Neural cell (in vitro differentiated cells): ENCODE measurements around the gene GDA. TPM values are rescaled to one million over a fixed set of nuclear protein-coding genes. Genes with fewer than 3 reads are reported as not detected.

Source experiments
- H2AFZ ChIP-seq: fragments of 200-600, 300-800 bp; sonication (generic), shearing (Covaris generic); 2 replicates; pipeline ENCODE4 v1.6.0; 2014; ENCODE audit warnings: low read depth, mild to moderate bottlenecking, antibody characterized with exemption, low read length, moderate library complexity
- H3F3A ChIP-seq: fragments of 200-600 bp; shearing (Covaris generic); 2 replicates; pipeline ENCODE4 v1.6.1; 2016; ENCODE audit warnings: mild to moderate bottlenecking, moderate library complexity, mixed read lengths, antibody characterized with exemption, low read length; ENCODE audit not compliant: insufficient read depth, poor library complexity, severe bottlenecking
- H3K27ac ChIP-seq: fragments of 200-600, 300-800 bp; sonication (generic), shearing (Covaris generic); 2 replicates; pipeline ENCODE4 v1.5.1; 2014; ENCODE audit warnings: mild to moderate bottlenecking, low read length, moderate library complexity
- H3K27me3 ChIP-seq: fragments of 300-800, 200-600 bp; sonication (generic), shearing (Covaris generic); 2 replicates; pipeline ENCODE4 v1.6.0; 2014; ENCODE audit warnings: mild to moderate bottlenecking, low read depth, low read length, moderate library complexity; ENCODE audit not compliant: insufficient read depth
- H3K36me3 ChIP-seq: fragments of 300-800, 200-600 bp; sonication (generic), shearing (Covaris generic); 2 replicates; pipeline ENCODE4 v1.5.1; 2014; ENCODE audit warnings: mild to moderate bottlenecking, antibody characterized with exemption, low read length, moderate library complexity; ENCODE audit not compliant: insufficient read depth
- H3K4me2 ChIP-seq: fragments of 300-800, 200-600 bp; sonication (generic), shearing (Covaris generic); 2 replicates; pipeline ENCODE4 v1.6.0; 2014; ENCODE audit warnings: mild to moderate bottlenecking, low read length
- H3K4me3 ChIP-seq: fragments of 300-800, 200-600 bp; sonication (generic), shearing (Covaris generic); 2 replicates; pipeline ENCODE4 v1.5.1; 2014; ENCODE audit warnings: mild to moderate bottlenecking, low read length, moderate library complexity
- H3K79me2 ChIP-seq: fragments of 200-600 bp; shearing (Covaris generic); replicated peaks from 2 replicates; pipeline ENCODE4 v1.6.0; 2014; ENCODE audit warnings: mild to moderate bottlenecking, low read length, moderate library complexity; ENCODE audit not compliant: insufficient read depth
- H3K9ac ChIP-seq: fragments of 300-800, 200-600 bp; sonication (generic), shearing (Covaris generic); 2 replicates; pipeline ENCODE4 v1.6.1; 2016; ENCODE audit warnings: mild to moderate bottlenecking, low read length, mixed read lengths
- H3K9me2 ChIP-seq: fragments of 200-600 bp; shearing (Covaris generic); 2 replicates; pipeline ENCODE4 v1.6.1; 2016; ENCODE audit warnings: mild to moderate bottlenecking, low read length, mixed read lengths; ENCODE audit not compliant: insufficient read depth
- H3K9me3 ChIP-seq: fragments of 200-600, 300-800 bp; sonication (generic), shearing (Covaris generic); 2 replicates; pipeline ENCODE4 v1.6.1; 2016; ENCODE audit warnings: mild to moderate bottlenecking, mixed run types, low read length, moderate library complexity, mixed read lengths
- H4K20me1 ChIP-seq: fragments of 200-600 bp; shearing (Covaris generic); 2 replicates; pipeline ENCODE4 v1.6.1; 2016; ENCODE audit warnings: mild to moderate bottlenecking, mixed run types; ENCODE audit not compliant: insufficient read depth
- CTCF ChIP-seq: fragments of 450-650 bp; IDR thresholded peaks from 2 replicates; pipeline ENCODE4 v1.5.1; 2014; ENCODE audit warnings: antibody characterized with exemption, mild to moderate bottlenecking, moderate library complexity; ENCODE audit not compliant: poor library complexity, severe bottlenecking
- EP300 ChIP-seq: fragments of 450-650 bp; conservative IDR thresholded peaks from 2 replicates; pipeline ENCODE4 v1.6.1; 2014; ENCODE audit warnings: antibody characterized with exemption, mild to moderate bottlenecking, moderate library complexity; ENCODE audit not compliant: poor library complexity, severe bottlenecking
- EZH2 ChIP-seq: fragments of 200-600, 300-800 bp; shearing (Covaris generic), sonication (generic); IDR thresholded peaks from 2 replicates; pipeline ENCODE4 v1.6.1; 2014; ENCODE audit warnings: antibody characterized with exemption, low read length, borderline replicate concordance, mild to moderate bottlenecking; ENCODE audit not compliant: insufficient read depth, poor library complexity, severe bottlenecking
- POLR2AphosphoS5 ChIP-seq: IDR thresholded peaks from 2 replicates; pipeline ENCODE4 v1.6.1; 2012
- RAD21 ChIP-seq: fragments of 450-650 bp; conservative IDR thresholded peaks from 2 replicates; pipeline ENCODE4 v1.6.1; 2014; ENCODE audit warnings: antibody characterized with exemption, mild to moderate bottlenecking, moderate library complexity
- REST ChIP-seq: IDR thresholded peaks from 2 replicates; pipeline ENCODE4 v1.6.1; 2012; ENCODE audit warnings: borderline replicate concordance
- TAF1 ChIP-seq: IDR thresholded peaks from 2 replicates; pipeline ENCODE4 v1.6.1; 2012; ENCODE audit warnings: low read depth
- polyA plus RNA-seq: library from polyadenylated mRNA; depleted of rRNA; stranded (reverse); fragments of >200 nt; gene quantifications from 2 replicates; pipeline ENCODE4 v1.2.3, GENCODE V29; 2014

GDA gene
- polyA plus RNA-seq, 1 donor from 2014 or later: 0.26 TPM

GRCh38 chr9:72141484-72141883 lies 7.8 kb upstream of the GDA start:
- Histone ChIP-seq H3K79me2 (no peaks in the 10 kb centered on the region), H3K4me3 (no peak overlapping the region), H3K27me3 (no peaks in the 10 kb centered on the region), H3K36me3 (no peaks in the 10 kb centered on the region), H3K4me2 (no peak overlapping the region), H2AFZ (no peak overlapping the region), H4K20me1 (no peaks in the 10 kb centered on the region), H3K9me3 (no peaks in the 10 kb centered on the region), H3K9ac (no peak overlapping the region), H3K9me2 (no peaks in the 10 kb centered on the region), H3K27ac (no peak overlapping the region), H3F3A (no peaks in the 10 kb centered on the region)
- TF ChIP-seq POLR2AphosphoS5 (no peak), EP300 (no peak), CTCF (no peak), EZH2 (no peak), TAF1 (no peak), REST (no peak), RAD21 (no peak)

DNA sequence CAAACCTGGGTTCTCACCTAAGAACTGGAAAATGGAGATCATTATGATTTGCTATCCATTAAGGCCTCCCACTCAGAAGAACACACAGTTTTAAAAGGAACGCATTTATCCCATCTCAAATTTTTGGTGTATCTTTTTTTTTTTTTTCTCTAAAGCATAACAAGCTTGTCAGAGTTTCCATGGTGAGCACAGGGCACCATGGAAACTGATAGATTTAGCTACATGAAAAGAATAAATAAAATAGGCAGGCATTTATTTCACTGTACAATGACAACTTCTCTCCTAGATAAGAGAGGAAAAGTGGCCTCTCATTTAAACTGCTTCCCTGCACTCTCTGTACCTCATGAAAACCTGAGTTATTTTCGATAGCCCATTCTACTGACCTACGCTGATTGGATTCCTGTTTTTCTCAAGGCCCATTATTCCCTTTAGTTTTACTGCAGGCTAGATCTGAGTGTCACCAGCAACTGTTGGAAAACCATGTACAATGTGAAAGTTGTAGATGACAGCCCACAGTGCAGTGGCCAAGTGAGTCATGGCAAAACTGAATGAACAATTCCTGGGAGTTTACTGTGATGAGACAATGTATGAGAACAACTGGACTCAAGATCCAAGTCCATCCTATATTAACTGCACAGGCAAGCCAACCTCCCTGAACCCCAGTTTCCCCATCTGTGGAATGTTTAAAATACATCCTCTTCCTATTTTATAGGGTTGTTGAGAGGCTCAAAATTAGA lies 4.3 kb upstream of the GDA start:
- Histone ChIP-seq H3K9me3 (no peaks in the 10 kb centered on the region), H3K9me2 (no peaks in the 10 kb centered on the region), H3K79me2 (no peaks in the 10 kb centered on the region), H3K9ac (peak overlapping the region; percentile 17), H4K20me1 (no peaks in the 10 kb centered on the region), H3K27ac (peak overlapping the region; percentile 67), H3K27me3 (peaks cover 22% of the 10 kb centered on the region), H2AFZ (no peak overlapping the region), H3K36me3 (no peaks in the 10 kb centered on the region), H3K4me3 (peak overlapping the region; percentile 35), H3F3A (no peaks in the 10 kb centered on the region), H3K4me2 (peak overlapping the region; percentile 32)
- no peak for TF ChIP-seq POLR2AphosphoS5
- peak; percentile 49 for TF ChIP-seq EP300
